Esophagus (tissue), 2 donors: ENCODE data around the gene ATG14. TPM values are rescaled to one million over a fixed set of nuclear protein-coding genes. Genes with fewer than 3 reads are reported as not detected.

Source experiments
- H3K27ac ChIP-seq, 2 donors: one replicate each; pipeline ENCODE4 v1.5.1; 2013; ENCODE audit warnings: low read depth in 2 of 2, mild to moderate bottlenecking in 2 of 2, inconsistent platforms in 1 of 2, low read length in 1 of 2, moderate library complexity in 1 of 2
- H3K27me3 ChIP-seq, 2 donors: one replicate each; pipeline ENCODE4 v1.6.1; 2013; ENCODE audit warnings: low read length in 2 of 2, control low read depth in 1 of 2, mild to moderate bottlenecking in 1 of 2; ENCODE audit not compliant: insufficient read depth in 2 of 2, control insufficient read depth in 1 of 2
- H3K36me3 ChIP-seq, 2 donors: one replicate each; pipeline ENCODE4 v1.6.1; 2013; ENCODE audit warnings: low read length in 1 of 2; ENCODE audit not compliant: control insufficient read depth in 2 of 2, insufficient read depth in 2 of 2
- H3K4me1 ChIP-seq, 2 donors: one replicate each; pipeline ENCODE4 v1.6.1; 2013; ENCODE audit warnings: low read length in 1 of 2; ENCODE audit not compliant: control insufficient read depth in 2 of 2, insufficient read depth in 2 of 2
- H3K4me3 ChIP-seq, 2 donors: one replicate each; pipeline ENCODE4 v1.5.1; 2013; ENCODE audit warnings: low read length in 2 of 2, mild to moderate bottlenecking in 2 of 2, low read depth in 1 of 2, moderate library complexity in 1 of 2
- H3K9me3 ChIP-seq, 2 donors: one replicate each; pipeline ENCODE4 v1.6.1; 2013; ENCODE audit warnings: mild to moderate bottlenecking in 2 of 2, low read depth in 1 of 2, low read length in 1 of 2, moderate library complexity in 1 of 2; ENCODE audit not compliant: control insufficient read depth in 2 of 2, insufficient read depth in 1 of 2
- WGBS, 2 donors: extraction: QIAGEN DNeasy Blood & Tissue Kit; methylation state at CpG; one replicate each; pipeline ENCODE4 v1.1.7; 2013; 5-methylcytosine and 5-hydroxymethylcytosine counted together
- polyA plus RNA-seq, 2 donors: library from polyadenylated mRNA; stranded (reverse); fragments of 200-250 nt; gene quantifications; one replicate each; pipeline ENCODE4 v1.2.3, GENCODE V29; 2013
- donor health status: healthy with polysubstance abuse.
- donor health status: Bipolar disorder and iron deficiency.

The ATG14 gene
- polyA plus RNA-seq, 2 donors = 4.2 to 5.8 TPM

GRCh38 chr14:55436931-55437330, 25.3 kb upstream of the ATG14 start:
- Histone ChIP-seq H3K9me3 (peaks cover 0 to 3% of the 10 kb centered on the region in 2 donors), H3K4me3 (no peak overlapping the region), H3K27me3 (no peaks in the 10 kb centered on the region), H3K27ac (no peak overlapping the region), H3K36me3 (no peaks in the 10 kb centered on the region), H3K4me1 (no peaks in the 10 kb centered on the region)
- 74 to 78% methylated on average over 4 of the region's 4 CpGs for WGBS, 2 donors

GRCh38 chr14:55436519-55436918, 24.9 kb upstream of the ATG14 start:
- Histone ChIP-seq H3K4me3 (no peak overlapping the region), H3K9me3 (peaks cover 0 to 3% of the 10 kb centered on the region in 2 donors), H3K27me3 (no peaks in the 10 kb centered on the region), H3K4me1 (no peaks in the 10 kb centered on the region), H3K27ac (no peak overlapping the region), H3K36me3 (no peaks in the 10 kb centered on the region)
- WGBS, 2 donors = 51 to 60% methylated on average over 4 of the region's 4 CpGs

- WGBS, 2 donors = 39% methylated on average over 3 of the region's 3 CpGs
- Histone ChIP-seq H3K36me3 (no peaks in the 10 kb centered on the region), H3K4me1 (no peaks in the 10 kb centered on the region)
Observed at GRCh38 chr14:55434805-55435174, 23.2 kb upstream of the ATG14 start.

GRCh38 chr14:55433880-55434804, 22.5 kb upstream of the ATG14 start:
- Histone ChIP-seq H3K9me3 (no peaks in the 10 kb centered on the region), H3K4me3 (no peak overlapping the region), H3K36me3 (no peaks in the 10 kb centered on the region), H3K27ac (no peak overlapping the region), H3K27me3 (no peaks in the 10 kb centered on the region), H3K4me1 (no peaks in the 10 kb centered on the region)
- WGBS, 2 donors = 58 to 63% methylated on average over 6 of the region's 6 CpGs

More at GRCh38 chr14:55434805-55435174, 23.2 kb upstream of the ATG14 start:
- H3K27ac ChIP-seq = no peak overlapping the region
- no peak overlapping the region for H3K4me3 ChIP-seq
- no peaks in the 10 kb centered on the region for H3K27me3 ChIP-seq
- H3K9me3 ChIP-seq = no peaks in the 10 kb centered on the region

- 84 to 86% methylated on average over 3 of the region's 3 CpGs for WGBS, 2 donors
- no peak overlapping the region for H3K27ac ChIP-seq
Observed at GRCh38 chr14:55432628-55433027, 21.0 kb upstream of the ATG14 start.

GRCh38 chr14:55430024-55430690, 18.5 kb upstream of the ATG14 start:
- no peak overlapping the region for H3K4me3 ChIP-seq
- no peaks in the 10 kb centered on the region for H3K36me3 ChIP-seq
- H3K4me1 ChIP-seq = no peaks in the 10 kb centered on the region
- no peaks in the 10 kb centered on the region for H3K9me3 ChIP-seq
- no peak overlapping the region for H3K27ac ChIP-seq
- H3K27me3 ChIP-seq = no peaks in the 10 kb centered on the region
- WGBS, 2 donors = 4 to 7% methylated on average over 1 of the region's 1 CpG

More at GRCh38 chr14:55432628-55433027, 21.0 kb upstream of the ATG14 start:
- Histone ChIP-seq H3K4me3 (no peak overlapping the region), H3K4me1 (no peaks in the 10 kb centered on the region), H3K36me3 (no peaks in the 10 kb centered on the region), H3K27me3 (no peaks in the 10 kb centered on the region), H3K9me3 (no peaks in the 10 kb centered on the region)

GRCh38 chr14:55427439-55427838, 15.8 kb upstream of the ATG14 start:
- H3K4me3 ChIP-seq = no peak overlapping the region
- WGBS, 2 donors = 69 to 77% methylated on average over 7 of the region's 7 CpGs
- H3K27me3 ChIP-seq = no peaks in the 10 kb centered on the region
- H3K4me1 ChIP-seq = no peaks in the 10 kb centered on the region
- no peak overlapping the region for H3K27ac ChIP-seq
- H3K9me3 ChIP-seq = no peaks in the 10 kb centered on the region
- no peaks in the 10 kb centered on the region for H3K36me3 ChIP-seq

GRCh38 chr14:55426891-55427290, 15.3 kb upstream of the ATG14 start:
- 81 to 84% methylated on average over 4 of the region's 4 CpGs for WGBS, 2 donors
- H3K27me3 ChIP-seq = no peaks in the 10 kb centered on the region
- no peak overlapping the region for H3K4me3 ChIP-seq
- H3K36me3 ChIP-seq = no peaks in the 10 kb centered on the region
- H3K9me3 ChIP-seq = no peaks in the 10 kb centered on the region
- H3K4me1 ChIP-seq = no peaks in the 10 kb centered on the region
- no peak overlapping the region for H3K27ac ChIP-seq

- no peaks in the 10 kb centered on the region for H3K36me3 ChIP-seq
- no peak overlapping the region for H3K27ac ChIP-seq
- H3K27me3 ChIP-seq = no peaks in the 10 kb centered on the region
- 78 to 82% methylated on average over 1 of the region's 1 CpG for WGBS, 2 donors
- H3K4me1 ChIP-seq = no peaks in the 10 kb centered on the region
- H3K4me3 ChIP-seq = no peak overlapping the region
- no peaks in the 10 kb centered on the region for H3K9me3 ChIP-seq
Observed at GRCh38 chr14:55425091-55425490, 13.5 kb upstream of the ATG14 start.
